ENCODE results near the gene KLK14. TPM values are rescaled to one million over a fixed set of nuclear protein-coding genes. Genes with fewer than 3 reads are reported as not detected.
A peak's percentile ranks its signal among the peaks of the same experiment; 100 is the strongest.

KLK14 gene
- total RNA-seq, 6 experiments from 2014 or later = 0.17 to 0.18 TPM; not detected in 4

- no peaks in the 10 kb centered on the region for H3K36me3 ChIP-seq
- H3K4me3 ChIP-seq = no peak overlapping the region
- H3K9me3 ChIP-seq = no peaks in the 10 kb centered on the region
- peak overlapping the region; percentile 40 to 81 (median 60) for H3K27ac ChIP-seq
- H3K27me3 ChIP-seq = no peaks in the 10 kb centered on the region
- DNase-seq (no peak), ATAC-seq (no peak)
- 55% methylated on average over 4 of the region's 9 CpGs for WGBS (ENCODE audit: insufficient coverage, low coverage, low lambda C conversion rate, missing lambda C conversion rate)
- TF ChIP-seq CTCF (IDR thresholded peaks at IDR 0.05) (no peak), POLR2A (IDR thresholded peaks at IDR 0.05) (no peak)
- intact Hi-C loops (cut with DNase I) = no loop called here
- H3K4me1 ChIP-seq = no peaks in the 10 kb centered on the region
Observed at GRCh38 chr19:51124216-51124615, 41.5 kb upstream of the KLK14 start.

- no peak for ATAC-seq
- no peaks in the 10 kb centered on the region for H3K9me3 ChIP-seq
- no peak for TF ChIP-seq POLR2A (IDR thresholded peaks at IDR 0.05)
- no peak for TF ChIP-seq CTCF (IDR thresholded peaks at IDR 0.05)
- no peaks in the 10 kb centered on the region for H3K4me1 ChIP-seq
- intact Hi-C loops (cut with DNase I) = no loop called here
- DNase-seq = no peak
- WGBS (ENCODE audit: insufficient coverage, low coverage, low lambda C conversion rate, missing lambda C conversion rate) = 61% methylated on average over 8 of the region's 9 CpGs
- no peaks in the 10 kb centered on the region for H3K27me3 ChIP-seq
- H3K36me3 ChIP-seq = no peaks in the 10 kb centered on the region
- H3K4me3 ChIP-seq = no peak overlapping the region
- peak overlapping the region; percentile 40 to 81 (median 60) for H3K27ac ChIP-seq
Observed at GRCh38 chr19:51123802-51124201, 41.1 kb upstream of the KLK14 start.

GRCh38 chr19:51123381-51123800, 40.7 kb upstream of the KLK14 start:
- no peaks in the 10 kb centered on the region for H3K9me3 ChIP-seq
- ATAC-seq (peak in 3 of 4 donors; percentile 15 to 26 (median 23)), DNase-seq (peak in 1 of 3 donors; percentile 62)
- no peaks in the 10 kb centered on the region for H3K4me1 ChIP-seq
- H3K4me3 ChIP-seq = no peak overlapping the region
- WGBS (ENCODE audit: insufficient coverage, low coverage, low lambda C conversion rate, missing lambda C conversion rate) = 27% methylated on average over 5 of the region's 6 CpGs
- peak overlapping the region; percentile 47 to 81 (median 60) for H3K27ac ChIP-seq
- no peaks in the 10 kb centered on the region for H3K27me3 ChIP-seq
- intact Hi-C loops (cut with DNase I) = no loop called here
- TF ChIP-seq CTCF (IDR thresholded peaks at IDR 0.05) (no peak), POLR2A (IDR thresholded peaks at IDR 0.05) (no peak)
- H3K36me3 ChIP-seq = no peaks in the 10 kb centered on the region

GRCh38 chr19:51122112-51122981, 39.7 kb upstream of the KLK14 start:
- TF ChIP-seq POLR2A (IDR thresholded peaks at IDR 0.05) (peak; percentile 10), CTCF (IDR thresholded peaks at IDR 0.05) (no peak)
- intact Hi-C loops (cut with DNase I) = no loop called here
- DNase-seq (peak in 1 of 3 donors; percentile 65), ATAC-seq (peak; percentile 12 to 30 (median 20))
- Histone ChIP-seq H3K4me1 (no peaks in the 10 kb centered on the region), H3K27me3 (no peaks in the 10 kb centered on the region), H3K9me3 (no peaks in the 10 kb centered on the region), H3K4me3 (no peak overlapping the region), H3K36me3 (no peaks in the 10 kb centered on the region), H3K27ac (peak overlapping the region; percentile 47 to 78 (median 60))
- WGBS (ENCODE audit: insufficient coverage, low coverage, low lambda C conversion rate, missing lambda C conversion rate) = 40% methylated on average over 20 of the region's 22 CpGs
